B cell (primary cell): ENCODE results near the gene KCTD2. TPM values are rescaled to one million over a fixed set of nuclear protein-coding genes. Genes with fewer than 3 reads are reported as not detected.

ENCODE experiments used
- ATAC-seq: fragments of 200-7000 bp; cut with Tn5 transposase; one replicate; pipeline ENCODE4 v1.10.0; 2021; ENCODE audit warnings: low read depth, mild to moderate bottlenecking, moderate number of reproducible peaks, moderate library complexity
- CTCF ChIA-PET: fragments of 350-600 bp; sonication (Branson Sonifier 250); formaldehyde crosslinking; loops from one replicate; lab custom pipeline; 2021; ENCODE audit warnings: antibody characterized with exemption, inconsistent platforms; lab: Charles Lee
- POLR2A ChIA-PET: fragments of 350-600 bp; sonication (Branson Sonifier 250); formaldehyde crosslinking; loops from one replicate; lab custom pipeline; 2021; ENCODE audit warnings: antibody characterized with exemption; lab: Charles Lee
- DNase-seq: peaks from one replicate; pipeline ENCODE4 v3.0.0; 2013
- H2AFZ ChIP-seq: 2 replicates; pipeline ENCODE4 v1.6.1; 2012; ENCODE audit warnings: mild to moderate bottlenecking, low read depth, low read length; ENCODE audit not compliant: insufficient read depth, poor library complexity, severe bottlenecking
- H3K27ac ChIP-seq, 2 donors: 1 replicate in 1 of 2; 2 replicates in 1 of 2; pipeline ENCODE4 v1.5.1; 2012 to 2013; ENCODE audit warnings: low read length in 2 of 2, mild to moderate bottlenecking in 2 of 2, moderate library complexity in 1 of 2
- H3K27me3 ChIP-seq, 4 experiments: fragments of 200-600 bp in 1 of 4; sonication (generic) in 1 of 4; replicated peaks in 1 of 4; 1 replicate in 2 of 4; 2 replicates in 2 of 4; pipeline versions ENCODE4 v1.6.1 to v1.7.0; 2013 to 2016; ENCODE audit warnings: low read length in 3 of 4, mild to moderate bottlenecking in 2 of 4, mixed read lengths in 1 of 4, moderate library complexity in 1 of 4; ENCODE audit not compliant: insufficient read depth in 4 of 4, control insufficient read depth in 3 of 4; ENCODE audit errors: control extremely low read depth in 1 of 4
- H3K36me3 ChIP-seq, 2 experiments: replicated peaks in 1 of 2; 1 replicate in 1 of 2; 2 replicates in 1 of 2; pipeline versions ENCODE4 v1.6.1 to v1.7.1; 2013; ENCODE audit warnings: low read length in 1 of 2; ENCODE audit not compliant: insufficient read depth in 2 of 2, control insufficient read depth in 1 of 2; ENCODE audit errors: control extremely low read depth in 1 of 2, extremely low read depth in 1 of 2
- H3K4me1 ChIP-seq, 2 donors: fragments of 200-600 bp in 1 of 2; sonication (generic) in 1 of 2; 1 replicate in 1 of 2; 2 replicates in 1 of 2; pipeline versions ENCODE4 v1.5.1 to v1.6.1; 2013 to 2017; ENCODE audit warnings: low read length in 2 of 2; ENCODE audit not compliant: control insufficient read depth in 2 of 2, insufficient read depth in 2 of 2
- H3K4me2 ChIP-seq: replicated peaks from 2 replicates; pipeline ENCODE3; 2012; ENCODE audit warnings: mild to moderate bottlenecking, low read depth, low read length; ENCODE audit not compliant: poor library complexity, severe bottlenecking
- H3K4me3 ChIP-seq, 5 experiments: fragments of 200-600 bp in 1 of 5; sonication (generic) in 1 of 5; 1 replicate in 3 of 5; 2 replicates in 2 of 5; pipeline versions ENCODE4 v1.5.1 to v1.7.0; 2011 to 2016; ENCODE audit warnings: low read length in 4 of 5, mild to moderate bottlenecking in 4 of 5, low read depth in 2 of 5, control low read depth in 1 of 5, moderate library complexity in 1 of 5; ENCODE audit not compliant: insufficient read depth in 1 of 5; ENCODE audit errors: control extremely low read depth in 1 of 5, extremely low read depth in 1 of 5
- H3K79me2 ChIP-seq: fragments of 200-600 bp; sonication (generic); one replicate; pipeline ENCODE4 v1.6.0; 2016; ENCODE audit warnings: low read length; ENCODE audit not compliant: control insufficient read depth, insufficient read depth
- H3K9ac ChIP-seq: fragments of 200-600 bp; sonication (generic); 2 replicates; pipeline ENCODE4 v1.6.1; 2017; ENCODE audit warnings: mild to moderate bottlenecking, low read length, moderate library complexity
- H3K9me3 ChIP-seq, 3 donors: one replicate each; pipeline versions ENCODE4 v1.6.1 to v1.7.1; 2013; ENCODE audit warnings: low read length in 2 of 3; ENCODE audit not compliant: control insufficient read depth in 2 of 3, insufficient read depth in 1 of 3; ENCODE audit errors: control extremely low read depth in 1 of 3
- H4K20me1 ChIP-seq: 2 replicates; pipeline ENCODE4 v1.6.0; 2012; ENCODE audit warnings: mild to moderate bottlenecking, low read length; ENCODE audit not compliant: insufficient read depth, control insufficient read depth, poor library complexity, severe bottlenecking
- H3K27ac Mint-ChIP-seq: one replicate; pipeline ENCODE4 v1.8.0; 2021; ENCODE audit warnings: mixed read lengths
- H3K27me3 Mint-ChIP-seq: one replicate; pipeline ENCODE4 v1.8.0; 2021; ENCODE audit warnings: mixed read lengths
- H3K4me1 Mint-ChIP-seq: one replicate; pipeline ENCODE4 v1.8.0; 2021; ENCODE audit warnings: mixed read lengths
- H3K4me3 Mint-ChIP-seq: one replicate; pipeline ENCODE4 v1.8.0; 2021; ENCODE audit warnings: mixed read lengths
- H3K9me3 Mint-ChIP-seq: one replicate; pipeline ENCODE4 v1.8.0; 2022; ENCODE audit warnings: mixed read lengths; ENCODE audit not compliant: insufficient read depth
- CTCF ChIP-seq: fragments of 200-600 bp; IDR thresholded peaks from one replicate; pipeline ENCODE4 v1.8.0; 2022; ENCODE audit warnings: antibody characterized with exemption, mild to moderate bottlenecking
- EZH2 ChIP-seq: IDR thresholded peaks from 2 replicates; pipeline ENCODE4 v1.6.1; 2012; ENCODE audit warnings: borderline replicate concordance, low read depth, mild to moderate bottlenecking, moderate library complexity, low read length; ENCODE audit not compliant: insufficient read depth, poor library complexity, severe bottlenecking
- whole genome bisulfite sequencing: methylation state at CpG from one replicate; pipeline ENCODE4 v1.1.5; 2013; ENCODE audit warnings: missing lambda C conversion rate; ENCODE audit not compliant: insufficient coverage; 5-methylcytosine and 5-hydroxymethylcytosine counted together
- intact Hi-C: fragments of 100-400 bp; cut with micrococcal nuclease; formaldehyde crosslinking; loops from one replicate; pipeline ENCODE4 v1.10.0; 2022
- polyA plus RNA-seq: library from polyadenylated mRNA; depleted of rRNA; stranded (reverse); fragments of >200 nt; gene quantifications from 2 replicates; pipeline ENCODE4 v1.2.3, GENCODE V29; 2012
- total RNA-seq, 2 donors: library from RNA; stranded (reverse); fragments of 120-200 nt in 1 of 2; gene quantifications; 1 replicate in 1 of 2; 2 replicates in 1 of 2; pipeline versions ENCODE4 v1.2.3 to v1.2.4, GENCODE V29; 2013 to 2022

KCTD2 gene
- total and polyA plus RNA-seq, 2 donors (not counting 1 experiment from before 2014, with no cell fraction given): 15.7 to 23.2 TPM

- no peaks in the 10 kb centered on the region for H3K4me1 Mint-ChIP-seq
- no peak overlapping the region for H3K4me3 ChIP-seq
- H4K20me1 ChIP-seq: no peaks in the 10 kb centered on the region
- no peaks in the 10 kb centered on the region for H3K79me2 ChIP-seq
- no peak overlapping the region for H3K4me3 Mint-ChIP-seq
- 97% methylated on average over 4 of the region's 5 CpGs for WGBS
- no peak overlapping the region for H3K27ac ChIP-seq
- H3K9me3 Mint-ChIP-seq: no peaks in the 10 kb centered on the region
- peaks cover 4% of the 10 kb centered on the region for H3K27me3 Mint-ChIP-seq
- ATAC-seq (no peak), DNase-seq (no peak)
- ChIA-PET POLR2A (interaction anchor here (0.6 kb wide), 1 partner anchor 1673 kb away, joined by 4 read pairs; no protein-coding TSS in a partner anchor), CTCF (interaction anchor here (2.3 kb wide), 1 partner anchor 45 kb away, joined by 21 read pairs; no protein-coding TSS in a partner anchor)
- no peak overlapping the region for H2AFZ ChIP-seq
- H3K36me3 ChIP-seq: no peaks in the 10 kb centered on the region
- H3K27ac Mint-ChIP-seq: no peak overlapping the region
- no peak for TF ChIP-seq EZH2
- no peak for TF ChIP-seq CTCF
- H3K27me3 ChIP-seq: peaks cover 0 to 4% (median 0%) of the 10 kb centered on the region in 4 experiments
- H3K9me3 ChIP-seq: no peaks in the 10 kb centered on the region
- no peaks in the 10 kb centered on the region for H3K4me1 ChIP-seq
- no peak overlapping the region for H3K9ac ChIP-seq
- intact Hi-C loops: no loop called here
- H3K4me2 ChIP-seq: no peak overlapping the region
Measured at GRCh38 chr17:75006653-75007052, 40.4 kb upstream of the KCTD2 start.

- no peak overlapping the region for H3K27ac Mint-ChIP-seq
- H3K4me1 ChIP-seq: peaks cover 9 to 11% of the 10 kb centered on the region in 2 donors
- peaks cover 7% of the 10 kb centered on the region for H3K79me2 ChIP-seq
- no peak for ATAC-seq
- H3K4me3 Mint-ChIP-seq: no peak overlapping the region
- H3K27ac ChIP-seq: no peak overlapping the region
- 74% methylated on average over 5 of the region's 6 CpGs for WGBS
- H3K4me2 ChIP-seq: no peak overlapping the region
- DNase-seq: no peak
- H4K20me1 ChIP-seq: no peaks in the 10 kb centered on the region
- intact Hi-C loops: no loop called here
- H3K9me3 Mint-ChIP-seq: no peaks in the 10 kb centered on the region
- no peak overlapping the region for H3K9ac ChIP-seq
- no peaks in the 10 kb centered on the region for H3K36me3 ChIP-seq
- ChIA-PET POLR2A (no interaction called here), CTCF (interaction anchor here (1.2 kb wide), 1 partner anchor 10 kb away, joined by 3 read pairs; no protein-coding TSS in a partner anchor)
- TF ChIP-seq EZH2: no peak
- H3K4me3 ChIP-seq: no peak overlapping the region
- H2AFZ ChIP-seq: no peak overlapping the region
- H3K27me3 Mint-ChIP-seq: no peaks in the 10 kb centered on the region
- H3K4me1 Mint-ChIP-seq: peaks cover 14% of the 10 kb centered on the region
- peaks cover 0 to 4% (median 0%) of the 10 kb centered on the region in 4 experiments for H3K27me3 ChIP-seq
- H3K9me3 ChIP-seq: no peaks in the 10 kb centered on the region
Measured at GRCh38 chr17:75008373-75008772, 38.7 kb upstream of the KCTD2 start.
